Mesendoderm (in vitro differentiated cells): ENCODE data around the gene RSPRY1.

Experiments used
- DNase-seq: peaks from one replicate; pipeline ENCODE4 v3.0.0; 2013
- H2AK5ac ChIP-seq: 2 replicates; pipeline ENCODE4 v1.6.1; 2013; ENCODE audit warnings: low read length, inconsistent platforms
- H2BK120ac ChIP-seq: 2 replicates; pipeline ENCODE4 v1.6.1; 2013; ENCODE audit warnings: low read depth, mild to moderate bottlenecking, low read length, moderate library complexity, mixed read lengths
- H2BK15ac ChIP-seq: replicated peaks from 2 replicates; pipeline ENCODE4 v1.6.1; 2013; ENCODE audit warnings: low read depth, mild to moderate bottlenecking, moderate library complexity
- H2BK5ac ChIP-seq: 2 replicates; pipeline ENCODE4 v1.6.1; 2013; ENCODE audit warnings: low read length, inconsistent platforms
- H3K18ac ChIP-seq: 2 replicates; pipeline ENCODE4 v1.6.1; 2013; ENCODE audit warnings: mild to moderate bottlenecking, low read length, mixed read lengths
- H3K23ac ChIP-seq: one replicate; pipeline ENCODE4 v1.6.1; 2013; ENCODE audit warnings: low read length
- H3K27ac ChIP-seq: 2 replicates; pipeline ENCODE4 v1.5.1; 2013; ENCODE audit warnings: low read depth, mild to moderate bottlenecking, inconsistent platforms, low read length, moderate library complexity
- H3K27me3 ChIP-seq: 2 replicates; pipeline ENCODE4 v1.6.1; 2013; ENCODE audit warnings: low read length, control low read depth, mild to moderate bottlenecking, inconsistent platforms; ENCODE audit not compliant: insufficient read depth, poor library complexity
- H3K36me3 ChIP-seq: 2 replicates; pipeline ENCODE4 v1.6.1; 2013; ENCODE audit warnings: low read length, inconsistent platforms; ENCODE audit not compliant: control insufficient read depth, insufficient read depth
- H3K4ac ChIP-seq: one replicate; pipeline ENCODE4 v1.6.1; 2013; ENCODE audit warnings: low read depth, mild to moderate bottlenecking, low read length, moderate library complexity
- H3K4me1 ChIP-seq: 2 replicates; pipeline ENCODE4 v1.6.1; 2013; ENCODE audit warnings: low read depth, low read length, inconsistent platforms; ENCODE audit not compliant: control insufficient read depth
- H3K4me2 ChIP-seq: 2 replicates; pipeline ENCODE4 v1.6.1; 2013; ENCODE audit warnings: low read length
- H3K4me3 ChIP-seq: 2 replicates; pipeline ENCODE4 v1.5.1; 2013; ENCODE audit warnings: mild to moderate bottlenecking, low read length
- H3K56ac ChIP-seq: one replicate; pipeline ENCODE4 v1.6.1; 2013; ENCODE audit warnings: low read length
- H3K79me1 ChIP-seq: 2 replicates; pipeline ENCODE4 v1.6.1; 2013; ENCODE audit warnings: low read length, inconsistent platforms
- H3K79me2 ChIP-seq: 2 replicates; pipeline ENCODE4 v1.6.1; 2013; ENCODE audit warnings: mild to moderate bottlenecking, low read length; ENCODE audit not compliant: control insufficient read depth, insufficient read depth
- H3K9ac ChIP-seq: 2 replicates; pipeline ENCODE4 v1.6.1; 2013; ENCODE audit warnings: low read length, inconsistent platforms
- H4K5ac ChIP-seq: one replicate; pipeline ENCODE4 v1.6.1; 2013; ENCODE audit warnings: low read length
- H4K8ac ChIP-seq: one replicate; pipeline ENCODE4 v1.6.1; 2013; ENCODE audit warnings: low read depth, mild to moderate bottlenecking, control low read depth, low read length, moderate library complexity
- WGBS: extraction: QIAGEN DNeasy Blood & Tissue Kit; methylation state at CpG from one replicate; pipeline ENCODE4 v1.1.7; 2013; ENCODE audit warnings: low lambda C conversion rate, missing lambda C conversion rate; ENCODE audit not compliant: insufficient coverage; ENCODE audit errors: extremely low coverage; 5-methylcytosine and 5-hydroxymethylcytosine counted together

Gene RSPRY1

GRCh38 chr16:57146735-57147134, 39.4 kb upstream of the RSPRY1 start:
- Histone ChIP-seq H3K9ac (no peak overlapping the region), H3K27ac (no peak overlapping the region), H3K4ac (no peak overlapping the region), H4K8ac (no peak overlapping the region), H3K36me3 (no peaks in the 10 kb centered on the region), H3K4me2 (no peak overlapping the region), H3K79me2 (no peaks in the 10 kb centered on the region), H2AK5ac (no peak overlapping the region), H3K27me3 (no peaks in the 10 kb centered on the region), H3K4me1 (peaks cover 8% of the 10 kb centered on the region), H3K56ac (no peak overlapping the region), H3K18ac (no peak overlapping the region), H2BK15ac (no peak overlapping the region), H3K79me1 (no peaks in the 10 kb centered on the region), H4K5ac (no peak overlapping the region), H3K4me3 (no peak overlapping the region), H2BK120ac (no peak overlapping the region), H2BK5ac (no peak overlapping the region), H3K23ac (no peak overlapping the region)
- no CpG with 5 or more reads among the region's 5 CpGs for WGBS
- peak; percentile 72 for DNase-seq

- H3K36me3 ChIP-seq, result peaks cover 2% of the 10 kb centered on the region
- H3K4me1 ChIP-seq, result peaks cover 8% of the 10 kb centered on the region
- H3K4me3 ChIP-seq, result no peak overlapping the region
- H3K4me2 ChIP-seq, result no peak overlapping the region
- H3K27me3 ChIP-seq, result no peaks in the 10 kb centered on the region
- WGBS, result no CpG with 5 or more reads among the region's 14 CpGs
- no peak overlapping the region for H3K9ac ChIP-seq
- DNase-seq, result no peak
- no peaks in the 10 kb centered on the region for H3K79me2 ChIP-seq
- no peak overlapping the region for H2BK5ac ChIP-seq
- H2BK120ac ChIP-seq, result no peak overlapping the region
- no peak overlapping the region for H4K8ac ChIP-seq
- no peaks in the 10 kb centered on the region for H3K79me1 ChIP-seq
- no peak overlapping the region for H4K5ac ChIP-seq
- no peak overlapping the region for H2BK15ac ChIP-seq
- H3K56ac ChIP-seq, result peak overlapping the region; percentile 67
- no peak overlapping the region for H3K23ac ChIP-seq
- H3K27ac ChIP-seq, result no peak overlapping the region
- no peak overlapping the region for H2AK5ac ChIP-seq
- H3K4ac ChIP-seq, result no peak overlapping the region
- H3K18ac ChIP-seq, result peak overlapping the region; percentile 16
These were observed 38.5 kb upstream of the RSPRY1 start for GRCh38 chr16:57147381-57148221.

- Histone ChIP-seq H2BK5ac (no peak overlapping the region), H3K79me1 (no peaks in the 10 kb centered on the region), H3K56ac (no peak overlapping the region), H3K4me3 (no peak overlapping the region), H4K5ac (no peak overlapping the region), H3K79me2 (no peaks in the 10 kb centered on the region), H4K8ac (no peak overlapping the region), H3K4me1 (peaks cover 8% of the 10 kb centered on the region), H3K36me3 (peaks cover 2% of the 10 kb centered on the region), H2BK15ac (no peak overlapping the region), H3K9ac (no peak overlapping the region), H3K4ac (no peak overlapping the region), H2BK120ac (no peak overlapping the region), H3K27ac (no peak overlapping the region), H3K18ac (no peak overlapping the region), H2AK5ac (no peak overlapping the region), H3K4me2 (no peak overlapping the region), H3K27me3 (no peaks in the 10 kb centered on the region), H3K23ac (no peak overlapping the region)
- DNase-seq, result no peak
- no CpG with 5 or more reads among the region's 6 CpGs for WGBS
These were observed 37.6 kb upstream of the RSPRY1 start for GRCh38 chr16:57148481-57148880.

- Histone ChIP-seq H3K23ac (no peak overlapping the region), H4K8ac (no peak overlapping the region), H3K4ac (no peak overlapping the region), H3K9ac (no peak overlapping the region), H3K79me1 (no peaks in the 10 kb centered on the region), H3K27ac (no peak overlapping the region), H2AK5ac (no peak overlapping the region), H3K4me1 (peaks cover 8% of the 10 kb centered on the region), H3K79me2 (no peaks in the 10 kb centered on the region), H3K4me3 (no peak overlapping the region), H2BK120ac (no peak overlapping the region), H2BK5ac (no peak overlapping the region), H3K56ac (no peak overlapping the region), H3K27me3 (no peaks in the 10 kb centered on the region), H3K36me3 (peaks cover 2% of the 10 kb centered on the region), H4K5ac (no peak overlapping the region), H2BK15ac (no peak overlapping the region), H3K4me2 (no peak overlapping the region), H3K18ac (no peak overlapping the region)
- no peak for DNase-seq
- WGBS, result no CpG with 5 or more reads among the region's 10 CpGs
These were observed 36.7 kb upstream of the RSPRY1 start for GRCh38 chr16:57149391-57149790.

GRCh38 chr16:57150682-57151330, 35.3 kb upstream of the RSPRY1 start:
- Histone ChIP-seq H3K4me2 (no peak overlapping the region), H4K8ac (no peak overlapping the region), H3K56ac (no peak overlapping the region), H3K4me1 (peaks cover 8% of the 10 kb centered on the region), H3K79me1 (no peaks in the 10 kb centered on the region), H2BK15ac (no peak overlapping the region), H3K9ac (no peak overlapping the region), H2BK5ac (no peak overlapping the region), H3K4ac (no peak overlapping the region), H2BK120ac (no peak overlapping the region), H3K27ac (no peak overlapping the region), H3K4me3 (no peak overlapping the region), H3K79me2 (no peaks in the 10 kb centered on the region), H2AK5ac (no peak overlapping the region), H3K18ac (no peak overlapping the region), H3K23ac (no peak overlapping the region), H3K36me3 (peaks cover 2% of the 10 kb centered on the region), H4K5ac (no peak overlapping the region), H3K27me3 (no peaks in the 10 kb centered on the region)
- DNase-seq, result peak; percentile 39
- WGBS, result no CpG with 5 or more reads among the region's 9 CpGs
